OCI-LY7 (cell line): ENCODE data around the gene GPR156.

Experiments used
- EZH2phosphoT487 ChIP-seq: fragments of 200-600 bp; sonication (generic); IDR thresholded peaks from 2 replicates; pipeline ENCODE4 v1.6.1; 2018; ENCODE audit warnings: low read depth, borderline replicate concordance, mild to moderate bottlenecking, mixed run types, antibody characterized with exemption, low read length, moderate library complexity, mixed read lengths
- TF ChIP-seq, protein P1 (sequence below): fragments of 200-600 bp; sonication (generic); conservative IDR thresholded peaks from 2 replicates; pipeline ENCODE4 v1.5.1; 2014; ENCODE audit warnings: mild to moderate bottlenecking, antibody characterized with exemption, low read length, moderate library complexity, mixed read lengths

GRCh38 chr3:120162400-120162799, 122.6 kb downstream of the GPR156 start:
- TF ChIP-seq, protein P1, sequence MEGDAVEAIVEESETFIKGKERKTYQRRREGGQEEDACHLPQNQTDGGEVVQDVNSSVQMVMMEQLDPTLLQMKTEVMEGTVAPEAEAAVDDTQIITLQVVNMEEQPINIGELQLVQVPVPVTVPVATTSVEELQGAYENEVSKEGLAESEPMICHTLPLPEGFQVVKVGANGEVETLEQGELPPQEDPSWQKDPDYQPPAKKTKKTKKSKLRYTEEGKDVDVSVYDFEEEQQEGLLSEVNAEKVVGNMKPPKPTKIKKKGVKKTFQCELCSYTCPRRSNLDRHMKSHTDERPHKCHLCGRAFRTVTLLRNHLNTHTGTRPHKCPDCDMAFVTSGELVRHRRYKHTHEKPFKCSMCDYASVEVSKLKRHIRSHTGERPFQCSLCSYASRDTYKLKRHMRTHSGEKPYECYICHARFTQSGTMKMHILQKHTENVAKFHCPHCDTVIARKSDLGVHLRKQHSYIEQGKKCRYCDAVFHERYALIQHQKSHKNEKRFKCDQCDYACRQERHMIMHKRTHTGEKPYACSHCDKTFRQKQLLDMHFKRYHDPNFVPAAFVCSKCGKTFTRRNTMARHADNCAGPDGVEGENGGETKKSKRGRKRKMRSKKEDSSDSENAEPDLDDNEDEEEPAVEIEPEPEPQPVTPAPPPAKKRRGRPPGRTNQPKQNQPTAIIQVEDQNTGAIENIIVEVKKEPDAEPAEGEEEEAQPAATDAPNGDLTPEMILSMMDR = no peak
- TF ChIP-seq EZH2phosphoT487 = no peak
